NOMO-1 (cell line): ENCODE measurements around the gene MSLN.
A peak's percentile ranks its signal among the peaks of the same experiment; 100 is the strongest.

ENCODE experiments used
- DNase-seq, 2 experiments: peaks; one replicate each; lab custom pipeline; 2025; ENCODE audit not compliant: unreplicated experiment in 2 of 2; lab: John Stamatoyannopoulos, UW

The MSLN gene

DNA sequence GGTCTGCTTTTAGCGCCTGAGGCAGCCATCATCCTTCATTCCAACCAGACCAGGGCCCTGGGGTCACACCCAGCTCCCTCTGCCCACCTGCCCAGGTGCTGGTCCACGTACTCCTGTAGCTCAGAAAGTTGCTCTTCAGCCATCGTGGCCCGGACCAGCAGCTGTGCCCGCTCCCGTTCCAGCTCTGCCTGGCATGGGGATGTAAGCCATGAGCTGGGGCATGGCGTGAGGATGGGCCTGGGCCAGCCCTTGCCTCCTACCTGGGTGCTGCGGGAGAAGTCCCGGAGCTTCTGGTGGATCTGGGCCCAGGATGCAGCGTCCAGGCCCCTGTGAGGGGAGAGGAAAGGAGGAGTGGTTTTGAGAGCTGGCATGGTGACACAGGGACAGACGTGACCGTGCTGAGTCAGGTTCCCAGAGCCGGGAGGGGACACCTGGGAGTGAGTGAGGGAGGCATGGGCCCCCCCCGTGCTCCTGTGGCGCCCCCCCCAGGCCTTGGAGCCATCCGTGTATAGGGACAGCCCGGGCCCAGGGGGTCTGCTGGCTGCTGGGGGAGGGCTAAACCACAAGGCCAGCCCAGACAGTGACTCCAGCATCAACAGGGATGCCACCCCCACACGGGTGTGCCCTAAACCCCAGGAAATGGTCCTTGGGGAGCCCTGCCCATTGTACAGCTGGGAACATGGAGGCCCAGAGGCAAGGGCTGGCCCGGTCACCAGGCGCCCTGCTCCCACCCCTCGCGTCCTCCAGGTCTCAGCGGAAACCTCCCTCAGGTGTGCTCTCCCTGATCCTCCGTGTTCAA lies 37.5 kb upstream of the MSLN start:
- DNase-seq, result no peak

DNA sequence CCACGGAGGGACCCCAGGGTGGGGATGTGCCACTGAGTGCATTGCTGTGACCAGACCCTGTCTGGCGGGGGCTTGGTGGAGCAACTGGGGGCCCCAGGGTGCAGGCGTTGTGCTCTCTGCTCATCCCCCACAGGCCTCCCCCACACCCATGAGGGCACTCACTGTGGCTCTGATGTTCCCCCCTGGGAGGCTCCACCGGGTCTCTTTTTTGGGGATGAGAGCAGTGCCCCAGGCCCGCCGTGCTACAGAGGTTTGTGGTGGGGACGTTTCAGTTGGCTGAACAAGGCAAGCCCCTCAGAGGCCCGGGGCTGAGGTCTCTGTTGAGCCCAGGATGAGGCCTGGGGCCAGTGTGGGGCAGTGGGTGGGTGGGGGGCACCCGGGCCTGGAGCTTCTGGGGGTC lies 36.8 kb upstream of the MSLN start:
- no peak for DNase-seq

DNA sequence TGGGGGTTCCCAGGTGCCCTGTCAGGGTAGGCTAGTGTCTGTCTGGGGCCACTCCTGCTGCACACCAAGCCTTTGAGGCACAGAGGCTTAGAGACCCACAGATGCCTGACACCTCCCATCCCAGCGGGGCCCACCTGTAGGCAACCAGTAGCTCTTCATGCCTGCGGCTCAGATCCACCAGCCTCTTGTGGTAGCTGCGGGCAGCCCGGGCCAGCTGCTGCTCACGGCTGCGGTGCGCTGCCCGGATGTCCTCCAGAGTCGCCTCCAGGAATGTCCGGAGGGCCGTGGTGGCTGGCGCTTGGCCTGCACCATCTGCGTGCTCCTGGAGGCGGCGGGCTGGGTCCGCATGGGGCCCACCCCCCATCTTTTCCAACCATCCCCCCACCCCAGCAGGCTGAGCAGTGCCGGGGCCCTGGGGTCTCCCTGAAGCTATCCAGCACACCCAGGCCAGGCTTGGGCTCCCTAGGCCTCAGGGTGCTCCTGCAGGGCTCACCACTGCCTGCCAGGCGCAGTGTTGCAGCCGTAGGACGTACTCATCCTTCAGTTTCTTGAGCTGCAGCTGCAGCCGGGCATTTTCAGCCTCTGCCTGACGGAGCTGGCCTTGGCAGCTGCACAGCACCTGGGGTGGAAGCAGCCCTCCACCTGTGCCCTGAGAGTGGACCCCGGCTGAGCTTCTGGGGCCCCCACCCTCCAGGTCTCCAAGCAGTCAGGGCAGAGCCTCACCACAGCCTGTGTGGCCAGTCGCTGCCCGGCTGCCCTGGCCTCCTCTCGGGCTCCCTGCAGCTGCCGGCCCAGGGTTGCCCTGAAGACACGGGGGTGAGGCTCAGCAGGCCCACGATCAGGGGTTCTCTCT lies 36.1 kb upstream of the MSLN start:
- no peak for DNase-seq

DNA sequence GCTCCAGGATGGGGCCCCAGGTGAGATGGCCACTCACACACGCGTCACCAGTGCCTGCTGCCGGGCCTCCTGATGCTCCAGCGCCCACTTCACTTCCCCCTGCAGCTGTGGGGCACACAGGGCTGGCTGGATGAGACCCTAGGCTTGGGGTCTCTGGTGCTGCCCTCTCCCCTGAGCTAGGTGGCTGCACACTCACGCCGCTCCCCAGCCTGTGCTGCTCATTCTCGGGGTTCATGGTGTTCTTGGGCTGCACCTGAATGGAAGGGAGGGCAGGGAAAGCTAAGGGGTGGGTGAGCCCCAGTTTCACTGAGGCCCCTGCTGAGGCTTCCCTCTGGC lies 35.5 kb upstream of the MSLN start:
- no peak for DNase-seq

DNA sequence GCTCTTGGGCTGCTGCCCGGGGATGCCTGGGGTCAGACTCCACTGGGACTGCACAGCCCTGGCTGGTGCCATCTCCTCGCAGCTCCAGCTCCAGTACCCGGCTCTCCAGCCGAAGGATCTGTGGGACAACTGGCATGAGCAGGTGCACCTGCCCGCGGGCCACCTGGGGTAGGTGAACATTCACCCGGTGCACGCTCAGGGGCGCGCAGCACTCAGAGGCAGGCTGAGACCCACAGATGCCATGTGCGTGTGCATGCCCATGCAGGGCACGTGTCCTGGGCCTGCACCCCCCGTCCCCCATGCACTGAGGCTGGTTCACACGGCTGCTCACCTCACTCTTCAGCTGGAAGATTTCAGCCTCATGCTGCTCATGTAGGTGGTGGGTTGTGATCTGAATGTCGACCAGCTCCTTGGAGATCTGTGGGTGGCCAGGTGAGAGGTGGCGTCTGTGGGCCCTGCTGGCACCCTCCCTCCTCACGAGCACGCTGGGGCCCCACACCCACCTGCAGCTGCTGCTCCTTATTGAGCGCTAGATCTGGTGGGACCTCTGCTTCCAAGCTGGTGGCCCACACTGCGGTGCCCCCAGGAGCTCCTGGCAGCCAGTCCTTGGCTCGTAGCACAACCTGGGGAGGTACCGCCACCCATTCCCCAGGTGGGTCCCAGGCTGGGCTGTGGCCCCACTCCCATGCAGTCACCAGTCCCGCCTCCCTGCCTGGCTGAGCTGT lies 34.9 kb upstream of the MSLN start:
- no peak for DNase-seq

DNA sequence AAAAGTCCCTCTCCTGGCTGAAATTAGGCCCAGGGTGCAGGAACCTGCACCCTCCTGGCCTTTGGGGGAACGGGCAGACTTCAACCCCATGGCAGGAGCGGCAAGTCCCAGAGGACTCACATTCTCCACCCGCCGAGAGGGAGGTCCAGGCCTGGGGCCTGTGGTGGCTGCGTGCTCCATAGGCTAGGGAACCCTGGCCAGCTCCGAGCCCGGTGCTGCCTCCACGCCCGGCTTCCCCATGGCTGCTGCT lies 34.4 kb upstream of the MSLN start:
- no peak for DNase-seq

DNA sequence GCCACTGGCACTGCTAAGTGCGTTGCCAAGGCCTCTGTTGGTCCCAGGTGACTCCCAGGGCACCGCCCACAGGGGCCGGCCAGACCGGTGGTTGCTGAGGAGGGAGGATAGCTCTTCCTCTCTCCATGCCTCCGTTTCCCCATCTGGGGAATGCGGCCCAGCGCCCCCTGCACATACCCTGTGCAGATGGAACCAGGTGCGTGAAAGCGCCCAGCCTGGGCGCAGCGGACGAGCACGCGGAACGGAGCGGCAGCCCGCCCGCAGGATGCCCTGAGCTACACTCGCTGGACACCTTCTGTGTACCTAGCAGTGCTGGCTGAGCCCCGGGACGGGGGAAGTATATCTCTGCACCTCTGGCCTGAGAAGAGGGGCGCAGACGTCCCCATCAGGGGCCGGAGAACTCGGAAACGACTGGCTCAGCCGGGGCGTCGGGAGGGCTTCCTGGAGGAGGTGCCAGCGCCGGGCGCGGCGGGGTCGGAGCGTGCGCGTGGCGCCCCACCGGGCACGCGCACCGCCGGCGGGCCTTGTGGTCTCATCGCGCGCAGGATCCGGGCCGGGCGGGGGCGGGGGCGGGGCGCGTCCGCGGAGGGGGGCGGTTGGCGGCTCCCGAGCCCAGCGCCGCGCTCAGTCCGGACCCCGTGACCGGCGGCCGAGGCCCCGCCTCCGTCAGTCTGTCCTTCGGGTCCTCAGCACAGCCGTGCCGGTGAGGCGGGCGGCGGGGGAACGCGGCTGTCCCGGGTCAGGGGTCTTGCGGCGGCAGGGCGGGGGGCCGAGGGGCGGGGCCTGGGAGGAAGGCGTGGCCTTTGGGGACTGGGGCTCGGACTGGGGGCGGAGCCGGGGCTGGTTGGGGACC lies 33.9 kb upstream of the MSLN start, which contains the start of the genes CCDC78 and HAGHL:
TSS of gene CCDC78 (minus strand) at position 6 of the 853 bp plus-strand sequence. CDS start 76 bp downstream, outside the sequence.
TSS of gene HAGHL (plus strand) at position 669 of the 853 bp plus-strand sequence. CDS start 404 bp downstream, outside the sequence.
- DNase-seq, result peak in 1 of 2 experiments; percentile 60

DNA sequence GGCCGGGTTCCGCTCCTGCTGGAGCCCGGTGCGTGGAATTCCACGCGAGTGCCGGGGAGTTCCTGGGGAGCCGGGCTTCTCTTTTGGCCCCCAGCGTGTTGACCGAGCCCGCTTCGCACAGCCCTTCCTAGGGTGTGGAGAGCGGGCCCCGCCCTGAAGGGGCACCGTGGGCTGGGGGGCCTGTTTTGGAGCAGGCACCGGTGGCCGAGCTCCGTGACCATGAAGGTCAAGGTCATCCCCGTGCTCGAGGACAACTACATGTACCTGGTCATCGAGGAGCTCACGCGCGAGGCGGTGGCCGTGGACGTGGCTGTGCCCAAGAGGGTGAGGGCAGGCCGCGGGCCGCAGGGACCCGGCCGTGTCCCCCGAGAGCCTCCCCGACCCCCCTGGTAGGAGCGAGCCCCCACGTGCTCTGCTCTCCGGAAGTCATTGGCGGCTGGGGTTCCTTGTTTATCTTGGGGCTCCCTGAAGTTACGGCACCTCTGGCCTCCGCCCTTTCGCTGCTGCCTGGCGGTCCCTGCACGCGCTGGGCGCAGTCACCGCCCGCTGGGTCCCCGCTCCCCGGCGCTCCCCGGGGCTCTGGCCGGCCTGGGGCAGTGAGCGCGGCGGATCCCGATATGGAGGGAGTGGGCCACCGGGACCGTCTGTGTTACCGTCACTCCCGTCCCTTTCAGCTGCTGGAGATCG lies 33.1 kb upstream of the MSLN start:
- DNase-seq, result no peak

DNA sequence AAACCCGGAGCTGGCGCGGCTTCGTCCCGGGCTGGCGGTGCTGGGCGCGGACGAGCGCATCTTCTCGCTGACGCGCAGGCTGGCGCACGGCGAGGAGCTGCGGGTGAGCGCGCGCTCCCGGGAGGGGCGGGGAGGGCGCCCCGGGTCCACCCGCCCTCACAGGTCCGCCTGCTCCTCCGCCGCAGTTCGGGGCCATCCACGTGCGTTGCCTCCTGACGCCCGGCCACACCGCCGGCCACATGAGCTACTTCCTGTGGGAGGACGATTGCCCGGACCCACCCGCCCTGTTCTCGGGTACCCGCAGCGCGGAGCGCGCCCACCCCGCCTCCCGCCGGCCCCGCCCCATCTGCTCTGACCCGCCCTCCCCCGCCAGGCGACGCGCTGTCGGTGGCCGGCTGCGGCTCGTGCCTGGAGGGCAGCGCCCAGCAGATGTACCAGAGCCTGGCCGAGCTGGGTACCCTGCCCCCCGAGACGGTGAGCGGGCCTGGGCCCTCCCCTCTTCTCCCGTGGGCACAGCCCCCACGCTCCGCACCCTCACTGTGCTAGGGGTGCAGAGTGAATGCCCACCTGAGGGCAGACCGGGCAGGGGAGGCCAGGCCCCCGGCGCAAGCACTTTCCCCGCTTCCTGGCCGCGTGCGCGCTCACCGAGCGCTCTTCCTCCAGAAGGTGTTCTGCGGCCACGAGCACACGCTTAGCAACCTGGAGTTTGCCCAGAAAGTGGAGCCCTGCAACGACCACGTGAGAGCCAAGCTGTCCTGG lies 32.2 kb upstream of the MSLN start:
- DNase-seq, result peak; percentile 35 to 58

DNA sequence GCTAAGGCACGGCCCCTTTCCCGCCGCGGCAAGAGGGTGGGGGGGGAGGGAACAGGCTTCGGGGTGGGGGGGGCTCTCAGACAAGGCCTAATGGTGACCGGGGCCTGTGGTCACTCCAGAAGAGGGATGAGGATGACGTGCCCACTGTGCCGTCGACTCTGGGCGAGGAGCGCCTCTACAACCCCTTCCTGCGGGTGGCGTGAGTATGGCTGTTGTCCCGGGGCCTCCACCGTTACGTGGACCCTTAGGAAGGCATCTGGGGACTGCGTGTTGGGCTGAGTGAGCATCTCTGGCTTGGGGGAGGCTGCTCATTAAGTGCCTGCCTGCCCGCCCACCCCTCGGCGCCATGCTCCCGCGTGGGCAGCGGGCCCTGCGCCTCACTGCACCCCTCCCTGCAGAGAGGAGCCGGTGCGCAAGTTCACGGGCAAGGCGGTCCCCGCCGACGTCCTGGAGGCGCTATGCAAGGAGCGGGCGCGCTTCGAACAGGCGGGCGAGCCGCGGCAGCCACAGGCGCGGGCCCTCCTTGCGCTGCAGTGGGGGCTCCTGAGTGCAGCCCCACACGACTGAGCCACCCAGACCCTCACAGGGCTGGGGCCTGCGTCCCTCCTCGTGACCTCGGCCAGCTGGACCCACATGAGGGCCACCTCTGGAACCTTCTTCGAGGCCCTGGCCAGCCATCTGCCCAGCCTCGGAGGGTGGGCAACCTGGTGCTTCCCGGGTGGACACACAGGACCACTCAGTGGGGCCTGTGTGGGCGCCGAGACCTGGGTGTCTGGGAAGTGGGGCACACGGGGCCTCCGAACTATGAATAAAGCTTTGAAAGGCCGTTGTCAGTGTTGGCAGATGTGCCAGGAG lies 31.4 kb upstream of the MSLN start:
- DNase-seq, result no peak

DNA sequence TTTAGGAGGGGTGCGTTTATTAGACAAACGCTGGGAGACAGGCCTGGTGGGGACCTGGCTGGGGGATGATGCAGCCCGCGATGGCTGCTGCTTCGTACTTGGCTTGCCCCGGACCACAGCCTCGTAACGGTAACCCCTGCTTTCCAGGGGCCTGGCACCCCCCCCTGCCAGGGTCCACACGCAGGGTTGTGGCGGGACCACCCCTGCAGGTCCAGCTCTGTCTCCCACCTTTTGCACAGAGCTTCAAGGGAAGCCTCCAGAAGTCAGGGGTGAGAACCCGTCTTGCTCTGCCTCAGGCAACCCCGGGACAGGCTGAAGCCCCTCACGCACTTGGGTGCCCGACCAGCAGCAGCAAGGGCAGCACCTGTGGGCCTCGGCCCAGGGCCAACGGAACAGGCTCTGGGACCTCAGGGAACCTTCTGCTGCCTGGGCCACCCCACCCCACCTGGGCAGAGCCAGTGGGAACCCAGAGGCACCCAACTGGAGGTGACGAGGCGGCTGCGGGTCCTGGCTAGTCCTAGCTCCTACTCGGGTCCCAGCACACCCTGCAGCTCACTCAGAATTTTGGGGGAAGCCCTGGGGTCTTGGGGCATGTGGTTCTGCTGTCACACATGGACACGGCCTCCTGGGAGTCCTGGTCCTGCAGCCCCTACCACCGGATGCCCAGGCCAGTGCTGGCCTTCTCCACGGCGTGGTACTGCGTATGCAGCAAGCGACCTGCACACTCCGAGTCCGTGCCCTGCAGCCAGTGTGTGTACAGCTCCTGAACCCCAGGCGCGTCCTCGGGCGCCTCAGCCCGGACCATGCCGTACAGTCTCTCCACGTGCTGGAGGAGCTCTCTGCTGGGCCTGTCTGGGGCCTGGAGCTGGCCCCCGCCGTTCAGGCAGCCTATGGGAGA lies 30.5 kb upstream of the MSLN start:
- DNase-seq, result no peak

DNA sequence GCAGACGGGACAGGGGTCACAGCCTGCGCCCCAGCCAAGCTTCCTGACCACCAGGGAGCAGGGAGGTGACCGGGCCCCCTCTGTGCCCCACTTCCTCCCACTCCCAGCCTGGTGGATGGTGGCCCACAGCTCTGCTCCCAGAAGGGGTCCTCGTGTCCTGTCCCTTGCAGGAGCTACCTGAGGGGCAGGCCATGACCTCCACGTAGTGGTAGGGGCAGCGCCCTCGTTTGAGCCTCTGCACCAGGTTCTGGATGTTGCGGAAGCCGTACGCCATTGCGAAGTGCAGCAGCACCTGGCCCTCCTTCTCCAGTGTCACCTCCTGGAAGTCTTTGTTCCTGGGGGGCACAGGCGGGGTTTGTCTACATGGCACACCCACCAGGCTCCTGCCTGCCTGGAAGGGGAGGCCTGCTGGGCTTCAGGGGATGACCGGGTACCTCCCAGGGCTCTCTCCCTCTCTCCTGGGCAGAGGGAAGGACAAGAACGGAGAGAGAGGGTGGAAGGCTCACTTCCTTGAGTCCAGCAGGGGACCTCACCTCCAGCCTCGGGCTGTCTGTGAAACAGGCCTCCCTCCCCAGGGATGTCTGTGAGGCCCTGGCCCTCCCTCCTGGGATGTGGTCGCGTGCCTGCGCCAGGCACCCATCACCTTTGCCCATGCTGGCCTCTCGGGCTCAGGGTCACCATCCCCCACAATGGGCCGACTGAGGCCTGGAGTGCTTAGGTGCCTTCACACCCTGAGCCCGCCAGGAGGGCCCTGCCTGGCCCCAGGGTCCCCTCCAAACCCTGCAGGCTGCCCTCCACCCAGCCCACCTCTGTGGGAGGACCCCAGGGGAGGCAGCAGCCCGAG lies 29.6 kb upstream of the MSLN start:
- DNase-seq, result no peak

DNA sequence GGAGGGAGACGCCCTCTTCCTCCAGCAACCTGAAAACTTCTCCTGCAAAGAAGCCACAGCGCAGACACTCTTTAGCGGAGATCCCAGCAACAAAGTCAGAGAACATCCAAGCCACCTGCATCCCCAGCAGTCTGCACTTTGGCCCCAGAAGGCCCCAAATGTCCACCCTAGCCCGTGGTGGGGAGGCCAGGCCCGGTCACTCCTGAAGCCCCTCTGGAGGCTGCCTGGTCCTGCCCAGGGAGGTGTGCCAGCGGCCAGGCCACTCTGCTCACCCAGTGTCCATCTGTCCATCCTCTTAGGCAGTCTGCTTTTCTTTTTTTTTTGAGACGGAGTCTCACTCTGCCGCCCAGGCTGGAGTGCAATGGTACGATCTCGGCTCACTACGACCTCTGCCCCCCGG lies 28.2 kb upstream of the MSLN start:
- DNase-seq, result no peak

DNA sequence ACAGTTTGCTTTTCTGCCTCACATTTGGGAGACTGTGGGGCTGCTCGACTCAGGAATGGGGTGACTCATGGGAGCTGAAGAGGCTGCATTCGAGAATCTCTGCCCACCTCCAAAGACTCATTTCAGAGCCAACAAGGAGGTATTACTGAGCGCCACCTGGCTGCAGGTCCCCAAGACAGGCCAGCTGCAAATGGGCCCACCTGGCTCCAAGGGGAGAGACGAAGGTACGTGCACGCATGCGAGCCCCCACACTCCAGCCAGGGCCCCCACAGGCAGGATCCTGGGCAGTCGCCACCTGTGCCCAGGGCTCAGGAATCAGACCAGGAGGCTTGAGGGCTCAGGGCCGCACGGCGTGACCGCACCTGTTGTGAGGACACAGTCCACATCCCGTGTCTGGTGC lies 27.6 kb upstream of the MSLN start:
- DNase-seq, result no peak

DNA sequence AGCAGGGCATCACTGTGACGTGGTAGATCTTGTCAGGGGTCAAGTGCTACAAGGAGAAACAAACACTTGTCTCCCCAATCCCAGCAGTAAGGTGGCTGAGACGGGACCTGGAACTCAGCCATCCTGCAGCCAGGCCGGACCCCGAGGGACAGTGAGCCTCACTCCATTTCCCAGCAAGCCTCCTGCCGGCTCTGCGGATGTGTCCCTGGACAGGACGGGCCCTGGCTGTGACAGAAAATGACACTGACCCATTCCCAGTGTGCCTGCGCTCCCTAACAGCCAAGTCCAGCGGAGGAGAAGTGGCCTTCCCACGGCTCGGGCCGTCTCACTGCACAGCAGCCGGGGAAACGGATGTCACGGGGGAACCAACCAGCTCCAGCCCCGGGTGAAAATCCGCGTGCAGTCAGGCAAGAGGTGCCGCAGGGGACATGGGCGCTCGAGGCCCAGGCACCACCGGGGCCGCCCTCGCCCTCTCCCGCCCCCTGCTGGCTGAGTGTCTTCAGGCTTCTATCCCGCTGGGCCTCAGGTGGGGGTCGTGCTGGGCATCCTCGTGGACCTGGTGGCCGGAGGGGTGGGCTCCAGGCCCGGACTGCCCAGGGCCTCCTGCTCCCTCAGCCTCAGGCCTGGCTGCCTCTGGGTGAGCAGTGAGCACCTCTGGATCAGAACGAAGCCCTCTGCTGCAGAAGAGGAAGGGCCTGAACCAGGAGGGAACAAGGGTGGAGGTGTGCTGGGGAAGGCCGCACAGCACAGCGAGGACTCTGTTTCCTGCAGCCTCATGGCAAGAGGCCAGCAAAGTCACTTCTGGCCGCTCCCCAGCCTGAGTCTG lies 26.9 kb upstream of the MSLN start:
- DNase-seq, result no peak
